Adrenal gland (tissue), 5 donors: Measurements from ENCODE around the gene CDC6.

Source experiments
- CTCF ChIP-seq, 6 experiments: fragments of 450-650 bp in 4 of 6; fragments of 200-600 bp in 2 of 6; sonication (generic) in 1 of 6; IDR thresholded peaks; 1 replicate in 5 of 6; 2 replicates in 1 of 6; pipeline versions ENCODE4 v1.5.1 to v1.8.0; 2016 to 2021; ENCODE audit warnings: antibody characterized with exemption in 6 of 6, mild to moderate bottlenecking in 2 of 6, moderate library complexity in 1 of 6
- POLR2A ChIP-seq, 2 donors: fragments of 450-650 bp; IDR thresholded peaks; one replicate each; pipeline ENCODE4 v1.6.1; 2017; ENCODE audit warnings: antibody characterized with exemption in 2 of 2, mild to moderate bottlenecking in 2 of 2, moderate library complexity in 1 of 2
- donor health status: DM: no; HTN: no; CAD: no.

- TF ChIP-seq CTCF (IDR thresholded peaks at IDR 0.05) (no peak), POLR2A (IDR thresholded peaks at IDR 0.05) (no peak)
These were observed 9.8 kb downstream of the CDC6 start for GRCh38 chr17:40297511-40297910.
